ENCODE measurements around the gene MBD5. TPM values are rescaled to one million over a fixed set of nuclear protein-coding genes. Genes with fewer than 3 reads are reported as not detected.

MBD5 gene
- total RNA-seq, 1 experiment from 2014 or later = 33.7 TPM

- Mint-ChIP-seq H3K4me3 (no peak overlapping the region), H3K4me1 (peaks cover 38% of the 10 kb centered on the region), H3K9me3 (no peaks in the 10 kb centered on the region), H3K27me3 (ENCODE audit: low read depth) (no peaks in the 10 kb centered on the region), H3K36me3 (peaks cover 3% of the 10 kb centered on the region; the same call in 1 of the 2 replicates), H3K27ac (no peak overlapping the region)
- DNase-seq (ENCODE audit: low spot score) (no peak), ATAC-seq (no peak)
- no peak for TF ChIP-seq FOXK1 (CRISPR knock-in tag; IDR thresholded peaks at IDR 0.05)
- TF ChIP-seq ZNF263 (CRISPR knock-in tag; IDR thresholded peaks at IDR 0.05; ENCODE audit: low read depth) = no peak
- TF ChIP-seq, protein P1, sequence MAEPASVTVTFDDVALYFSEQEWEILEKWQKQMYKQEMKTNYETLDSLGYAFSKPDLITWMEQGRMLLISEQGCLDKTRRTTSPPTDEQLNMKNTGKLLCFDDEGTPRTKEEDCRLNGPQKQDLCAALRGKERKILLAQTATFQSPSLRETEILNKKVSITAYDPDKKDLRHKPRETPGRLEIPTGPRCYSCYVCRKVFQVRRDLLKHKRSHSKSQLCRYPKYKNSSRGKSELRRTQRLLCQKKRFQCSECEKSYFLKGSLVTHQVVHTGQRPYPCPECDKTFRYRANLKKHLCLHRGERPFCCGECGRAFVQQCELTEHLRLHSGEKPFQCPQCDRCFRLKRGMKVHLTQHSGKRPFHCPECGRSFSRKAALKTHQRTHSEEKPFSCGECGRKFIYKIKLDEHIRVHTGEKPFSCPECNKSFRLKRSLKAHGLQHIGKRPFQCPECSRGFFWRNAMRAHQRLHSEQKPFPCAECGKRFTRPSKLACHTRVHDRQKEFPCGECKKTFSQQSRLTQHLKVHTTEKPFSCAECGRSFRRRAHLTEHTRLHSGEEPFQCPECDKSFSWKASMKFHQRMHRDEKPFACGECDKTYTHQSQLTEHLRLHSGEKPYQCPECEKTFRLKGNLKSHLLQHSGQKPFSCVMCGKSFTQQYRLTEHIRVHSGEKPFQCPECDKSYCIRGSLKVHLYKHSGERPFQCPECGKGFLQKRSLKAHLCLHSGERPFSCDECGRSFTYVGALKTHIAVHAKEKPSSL (CRISPR knock-in tag; conservative IDR thresholded peaks at IDR 0.05) = no peak
- TF ChIP-seq ATF6 (CRISPR knock-in tag; IDR thresholded peaks at IDR 0.05) = no peak
- no peak for TF ChIP-seq MYBL2 (CRISPR knock-in tag; IDR thresholded peaks at IDR 0.05)
- TF ChIP-seq ZNF512 (CRISPR knock-in tag; IDR thresholded peaks at IDR 0.05; ENCODE audit: borderline replicate concordance) = no peak
- ChIA-PET POLR2A (no interaction called here), CTCF (interaction anchor here (1.0 to 1.2 kb wide), 2 partner anchors 25 to 494 kb away, joined by 3 to 4 read pairs; no protein-coding TSS in a partner anchor)
Measured at GRCh38 chr2:148014616-148015015, 6.3 kb upstream of the MBD5 start.

- ATAC-seq (peak; percentile 92), DNase-seq (ENCODE audit: low spot score) (peak; percentile 96)
- Mint-ChIP-seq H3K27me3 (ENCODE audit: low read depth) (no peaks in the 10 kb centered on the region), H3K9me3 (no peaks in the 10 kb centered on the region), H3K36me3 (peaks cover 3% of the 10 kb centered on the region; the same call in 1 of the 2 replicates), H3K27ac (peak within 1 kb of the TSS; percentile 100), H3K4me1 (peaks cover 44% of the 10 kb centered on the region), H3K4me3 (peak within 1 kb of the TSS; percentile 100)
- ChIA-PET POLR2A (interaction anchor here (0.6 to 1.4 kb wide), 10 partner anchors 17 to 1377 kb away, joined by 3 to 5 read pairs (median 4); no protein-coding TSS in a partner anchor), CTCF (interaction anchor here (0.6 to 1.9 kb wide), 31 partner anchors 10 to 1218 kb away, joined by 3 to 18 read pairs (median 4); no protein-coding TSS in a partner anchor)
- TF ChIP-seq IRF2 (CRISPR knock-in tag; IDR thresholded peaks at IDR 0.05; ENCODE audit: borderline replicate concordance, low read depth) (no peak), ZBTB21 (CRISPR knock-in tag; IDR thresholded peaks at IDR 0.05; ENCODE audit: borderline replicate concordance) (no peak), NR1H2 (CRISPR knock-in tag; IDR thresholded peaks at IDR 0.05) (no peak), KAT7 (CRISPR knock-in tag; IDR thresholded peaks at IDR 0.05; ENCODE audit: borderline replicate concordance) (peak; percentile 72; the same call in 1 of the 2 replicates), PREB (CRISPR knock-in tag; IDR thresholded peaks at IDR 0.05; ENCODE audit: borderline replicate concordance) (0 out of 2 replicates have a peak, but pooled peaks have one; percentile 30), SP1 (CRISPR knock-in tag; conservative IDR thresholded peaks at IDR 0.05) (peak; percentile 86), ZNF396 (CRISPR knock-in tag; IDR thresholded peaks at IDR 0.05; ENCODE audit: borderline replicate concordance) (no peak), ZNF416 (CRISPR knock-in tag; IDR thresholded peaks at IDR 0.05) (peak; percentile 29; the same call in 1 of the 2 replicates), SMAD4 (CRISPR knock-in tag; IDR thresholded peaks at IDR 0.05) (no peak), NR2C2 (CRISPR knock-in tag; IDR thresholded peaks at IDR 0.05) (peak; percentile 87), GTF2I (CRISPR knock-in tag; conservative IDR thresholded peaks at IDR 0.05) (no peak), EMX1 (CRISPR knock-in tag; IDR thresholded peaks at IDR 0.05) (no peak), MXD4 (CRISPR knock-in tag; IDR thresholded peaks at IDR 0.05; ENCODE audit: borderline replicate concordance) (no peak), MAX (CRISPR knock-in tag; IDR thresholded peaks at IDR 0.05) (peak; percentile 74)
- TF ChIP-seq, protein P2, sequence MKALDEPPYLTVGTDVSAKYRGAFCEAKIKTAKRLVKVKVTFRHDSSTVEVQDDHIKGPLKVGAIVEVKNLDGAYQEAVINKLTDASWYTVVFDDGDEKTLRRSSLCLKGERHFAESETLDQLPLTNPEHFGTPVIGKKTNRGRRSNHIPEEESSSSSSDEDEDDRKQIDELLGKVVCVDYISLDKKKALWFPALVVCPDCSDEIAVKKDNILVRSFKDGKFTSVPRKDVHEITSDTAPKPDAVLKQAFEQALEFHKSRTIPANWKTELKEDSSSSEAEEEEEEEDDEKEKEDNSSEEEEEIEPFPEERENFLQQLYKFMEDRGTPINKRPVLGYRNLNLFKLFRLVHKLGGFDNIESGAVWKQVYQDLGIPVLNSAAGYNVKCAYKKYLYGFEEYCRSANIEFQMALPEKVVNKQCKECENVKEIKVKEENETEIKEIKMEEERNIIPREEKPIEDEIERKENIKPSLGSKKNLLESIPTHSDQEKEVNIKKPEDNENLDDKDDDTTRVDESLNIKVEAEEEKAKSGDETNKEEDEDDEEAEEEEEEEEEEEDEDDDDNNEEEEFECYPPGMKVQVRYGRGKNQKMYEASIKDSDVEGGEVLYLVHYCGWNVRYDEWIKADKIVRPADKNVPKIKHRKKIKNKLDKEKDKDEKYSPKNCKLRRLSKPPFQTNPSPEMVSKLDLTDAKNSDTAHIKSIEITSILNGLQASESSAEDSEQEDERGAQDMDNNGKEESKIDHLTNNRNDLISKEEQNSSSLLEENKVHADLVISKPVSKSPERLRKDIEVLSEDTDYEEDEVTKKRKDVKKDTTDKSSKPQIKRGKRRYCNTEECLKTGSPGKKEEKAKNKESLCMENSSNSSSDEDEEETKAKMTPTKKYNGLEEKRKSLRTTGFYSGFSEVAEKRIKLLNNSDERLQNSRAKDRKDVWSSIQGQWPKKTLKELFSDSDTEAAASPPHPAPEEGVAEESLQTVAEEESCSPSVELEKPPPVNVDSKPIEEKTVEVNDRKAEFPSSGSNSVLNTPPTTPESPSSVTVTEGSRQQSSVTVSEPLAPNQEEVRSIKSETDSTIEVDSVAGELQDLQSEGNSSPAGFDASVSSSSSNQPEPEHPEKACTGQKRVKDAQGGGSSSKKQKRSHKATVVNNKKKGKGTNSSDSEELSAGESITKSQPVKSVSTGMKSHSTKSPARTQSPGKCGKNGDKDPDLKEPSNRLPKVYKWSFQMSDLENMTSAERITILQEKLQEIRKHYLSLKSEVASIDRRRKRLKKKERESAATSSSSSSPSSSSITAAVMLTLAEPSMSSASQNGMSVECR (CRISPR knock-in tag; IDR thresholded peaks at IDR 0.05; ENCODE audit: borderline replicate concordance) = peak; percentile 94; the same call in 1 of the 2 replicates
Measured at GRCh38 chr2:148020111-148021058, 506 bp upstream of the MBD5 start, which contains the start of gene ORC4. Gene ORC4 (minus strand): TSS chr2:148020737. CDS start chr2:147975958, 44,779 bp downstream.
